Colonic mucosa (tissue), 4 donors: ENCODE results near the gene VIT. TPM values are rescaled to one million over a fixed set of nuclear protein-coding genes. Genes with fewer than 3 reads are reported as not detected.
A peak's percentile ranks its signal among the peaks of the same experiment; 100 is the strongest.

Experiments
- DNase-seq: peaks from one replicate; pipeline ENCODE4 v3.0.0-alpha.2; 2020
- H3K27ac ChIP-seq: fragments of 200-600 bp; one replicate; pipeline ENCODE4 v1.8.0; 2021
- H3K27me3 ChIP-seq: fragments of 200-600 bp; one replicate; pipeline ENCODE4 v1.8.0; 2021
- H3K36me3 ChIP-seq: fragments of 200-600 bp; one replicate; pipeline ENCODE4 v1.8.0; 2021
- H3K4me1 ChIP-seq: fragments of 200-600 bp; one replicate; pipeline ENCODE4 v1.8.0; 2021; ENCODE audit warnings: mild to moderate bottlenecking
- H3K4me3 ChIP-seq: fragments of 200-600 bp; one replicate; pipeline ENCODE4 v1.8.0; 2021
- H3K9ac ChIP-seq, 2 donors: one replicate each; pipeline ENCODE4 v1.7.0; 2013; ENCODE audit warnings: control low read depth in 2 of 2, low read depth in 2 of 2, low read length in 2 of 2
- H3K9me3 ChIP-seq: fragments of 200-600 bp; one replicate; pipeline ENCODE4 v1.8.0; 2021
- CTCF ChIP-seq: fragments of 200-600 bp; IDR thresholded peaks from one replicate; pipeline ENCODE4 v1.8.0; 2022; ENCODE audit warnings: antibody characterized with exemption, mild to moderate bottlenecking
- intact Hi-C: fragments of 100-400 bp; cut with DNase I; formaldehyde crosslinking; loops from one replicate; pipeline ENCODE4 v1.14.1; 2022
- total RNA-seq, 2 donors: library from RNA; stranded (reverse); fragmentation: NEBNext Ultra II Directional in 1 of 2; extraction: Animal tissue kit (Norgen Biotek cat#: 25700) in 1 of 2; gene quantifications; one replicate each; pipeline ENCODE4 v1.2.1, GENCODE V29; 2021
- donor health status: healthy.
- donor health status: DM: no; HTN: no; CAD: no.
- donor health status: DM: no; HTN: no; CAD: no.

The VIT gene
- total RNA-seq, 2 donors from 2014 or later = 0.20 to 0.21 TPM

- DNase-seq = no peak
- no peaks in the 10 kb centered on the region for H3K4me1 ChIP-seq
- intact Hi-C loops = no loop called here
- H3K27ac ChIP-seq = no peak overlapping the region
- H3K27me3 ChIP-seq = no peaks in the 10 kb centered on the region
- no peak overlapping the region for H3K4me3 ChIP-seq
- no peak for TF ChIP-seq CTCF
- H3K9me3 ChIP-seq = no peaks in the 10 kb centered on the region
- no peaks in the 10 kb centered on the region for H3K36me3 ChIP-seq
- H3K9ac ChIP-seq = no peak overlapping the region
Observed at GRCh38 chr2:36775806-36776205, 79.3 kb downstream of the VIT start.

- no peaks in the 10 kb centered on the region for H3K36me3 ChIP-seq
- H3K27ac ChIP-seq = no peak overlapping the region
- no peak for DNase-seq
- no peak overlapping the region for H3K9ac ChIP-seq
- TF ChIP-seq CTCF = no peak
- intact Hi-C loops = no loop called here
- H3K27me3 ChIP-seq = no peaks in the 10 kb centered on the region
- H3K9me3 ChIP-seq = no peaks in the 10 kb centered on the region
- no peaks in the 10 kb centered on the region for H3K4me1 ChIP-seq
- H3K4me3 ChIP-seq = no peak overlapping the region
Observed at GRCh38 chr2:36777272-36777671, 80.8 kb downstream of the VIT start.

GRCh38 chr2:36777788-36778187 lies 81.3 kb downstream of the VIT start:
- intact Hi-C loops = no loop called here
- DNase-seq = no peak
- Histone ChIP-seq H3K9ac (no peak overlapping the region), H3K9me3 (no peaks in the 10 kb centered on the region), H3K27ac (no peak overlapping the region), H3K4me1 (no peaks in the 10 kb centered on the region), H3K36me3 (no peaks in the 10 kb centered on the region), H3K4me3 (no peak overlapping the region), H3K27me3 (no peaks in the 10 kb centered on the region)
- TF ChIP-seq CTCF = no peak

GRCh38 chr2:36779462-36779861 lies 83.0 kb downstream of the VIT start:
- TF ChIP-seq CTCF = no peak
- no peaks in the 10 kb centered on the region for H3K4me1 ChIP-seq
- H3K27ac ChIP-seq = no peak overlapping the region
- H3K9ac ChIP-seq = no peak overlapping the region
- H3K36me3 ChIP-seq = no peaks in the 10 kb centered on the region
- DNase-seq = no peak
- no peaks in the 10 kb centered on the region for H3K27me3 ChIP-seq
- H3K9me3 ChIP-seq = no peaks in the 10 kb centered on the region
- intact Hi-C loops = no loop called here
- no peak overlapping the region for H3K4me3 ChIP-seq

GRCh38 chr2:36780231-36780839 lies 83.8 kb downstream of the VIT start:
- Histone ChIP-seq H3K9me3 (no peaks in the 10 kb centered on the region), H3K9ac (no peak overlapping the region), H3K4me1 (no peaks in the 10 kb centered on the region), H3K36me3 (no peaks in the 10 kb centered on the region), H3K27me3 (no peaks in the 10 kb centered on the region), H3K27ac (no peak overlapping the region), H3K4me3 (no peak overlapping the region)
- no peak for DNase-seq
- peak; percentile 86 for TF ChIP-seq CTCF
- intact Hi-C loops = loop anchor here (5.0 kb wide), 2 partner anchors 77 to 222 kb away; no protein-coding TSS in a partner anchor
